DMS 273 (cell line): ENCODE data around the gene GRB10.

Source experiments
- DNase-seq: peaks from one replicate; lab custom pipeline; 2025; ENCODE audit not compliant: unreplicated experiment; lab: John Stamatoyannopoulos, UW

GRB10 gene

GRCh38 chr7:50641442-50642405 lies 141.0 kb downstream of the GRB10 start:
- DNase-seq: no peak

DNA sequence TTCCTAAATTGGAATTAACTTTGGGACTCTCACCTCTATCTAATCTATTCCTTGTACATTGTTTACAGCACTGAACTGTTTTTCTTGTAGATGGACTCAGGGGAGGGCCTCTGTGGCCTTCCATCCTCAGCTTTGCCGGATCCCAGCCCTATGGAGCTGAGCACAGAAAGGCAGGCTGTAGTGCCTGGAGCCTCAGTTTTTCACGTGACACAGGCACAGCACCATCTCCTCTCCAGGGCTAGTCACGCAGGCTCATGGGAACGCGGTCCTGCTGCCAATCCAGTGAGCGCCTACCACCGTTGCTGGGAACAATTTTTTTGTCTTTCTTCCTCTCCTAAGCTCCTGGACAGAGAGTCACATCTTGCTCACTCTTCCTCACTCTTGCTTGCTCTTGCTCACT lies 141.9 kb downstream of the GRB10 start:
- DNase-seq: no peak

GRCh38 chr7:50640256-50640655 lies 142.4 kb downstream of the GRB10 start:
- DNase-seq: no peak

DNA sequence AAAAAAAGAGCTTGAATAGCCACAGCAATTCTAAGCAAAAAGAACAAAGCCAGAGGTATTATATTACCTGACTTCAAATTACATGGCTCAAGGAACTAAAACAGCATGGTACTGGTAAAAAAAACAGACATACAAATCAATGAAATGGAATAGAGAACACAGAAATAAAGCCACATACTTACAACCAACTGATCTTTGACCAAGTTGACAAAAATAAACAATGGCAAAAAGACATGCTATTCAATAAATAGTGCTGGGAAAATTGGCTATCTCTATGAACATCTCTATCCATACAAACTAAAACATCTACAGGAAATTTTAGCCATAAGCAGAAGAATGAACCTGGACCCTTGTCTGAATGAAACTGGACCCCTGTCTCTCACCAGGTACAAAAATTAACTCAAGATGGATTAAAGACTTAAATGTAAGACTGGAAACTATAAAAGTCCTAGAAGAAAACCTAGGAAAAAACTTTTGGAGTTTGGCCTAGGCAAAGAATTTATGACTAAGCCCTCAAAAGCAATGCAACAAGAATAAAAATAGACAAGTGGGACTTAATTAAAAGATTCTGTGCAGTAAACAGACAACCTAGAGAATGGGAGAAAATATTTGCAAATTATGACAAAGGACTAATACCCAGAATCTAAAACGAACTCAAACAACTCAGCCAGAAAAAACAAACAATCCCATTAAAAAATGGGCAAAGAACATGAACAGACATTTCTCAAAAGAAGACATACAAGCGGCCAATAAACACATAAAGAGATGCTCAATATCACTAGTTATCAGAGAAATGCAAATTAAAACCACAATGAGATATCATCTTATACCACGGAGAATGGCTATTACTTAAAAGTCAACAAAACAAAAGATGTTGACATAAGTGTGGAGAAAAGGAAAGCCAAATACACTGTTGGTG lies 144.7 kb downstream of the GRB10 start:
- DNase-seq: no peak

DNA sequence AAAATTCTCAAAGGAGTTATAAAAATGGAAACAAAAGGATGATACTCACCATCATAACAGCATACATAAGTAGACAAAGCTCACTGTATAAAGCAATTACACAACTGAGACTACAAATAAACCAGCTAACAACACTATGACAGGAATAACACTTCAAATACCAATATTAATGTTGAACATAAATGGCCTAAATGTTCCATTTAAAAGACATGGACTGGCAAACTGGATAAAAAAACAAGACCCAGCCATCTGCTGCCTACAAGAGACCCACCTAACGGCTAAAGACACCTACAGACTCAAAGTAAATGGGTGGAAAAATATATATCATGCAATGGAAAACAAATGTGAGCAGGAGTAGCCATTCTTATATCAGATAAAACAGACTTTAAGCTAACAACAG lies 148.3 kb downstream of the GRB10 start:
- DNase-seq: no peak

DNA sequence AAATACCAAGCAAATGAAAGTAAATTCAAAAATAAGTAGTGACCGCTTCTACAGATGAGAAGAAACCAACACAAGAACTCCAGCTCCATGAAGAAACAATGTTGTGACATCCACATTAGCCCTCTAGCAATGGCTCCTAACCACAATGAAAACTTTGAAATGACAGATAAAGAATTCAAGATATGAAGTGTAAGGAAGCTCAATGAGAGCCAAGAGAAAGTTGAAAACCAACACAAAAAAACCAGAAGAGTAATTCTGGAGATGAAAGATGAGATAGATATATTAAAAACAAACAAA lies 149.3 kb downstream of the GRB10 start:
- DNase-seq: no peak

- peak; percentile 73 for DNase-seq
Measured at GRCh38 chr7:50632561-50633413, 149.9 kb downstream of the GRB10 start.

GRCh38 chr7:50631639-50632038 lies 151.1 kb downstream of the GRB10 start:
- no peak for DNase-seq

DNA sequence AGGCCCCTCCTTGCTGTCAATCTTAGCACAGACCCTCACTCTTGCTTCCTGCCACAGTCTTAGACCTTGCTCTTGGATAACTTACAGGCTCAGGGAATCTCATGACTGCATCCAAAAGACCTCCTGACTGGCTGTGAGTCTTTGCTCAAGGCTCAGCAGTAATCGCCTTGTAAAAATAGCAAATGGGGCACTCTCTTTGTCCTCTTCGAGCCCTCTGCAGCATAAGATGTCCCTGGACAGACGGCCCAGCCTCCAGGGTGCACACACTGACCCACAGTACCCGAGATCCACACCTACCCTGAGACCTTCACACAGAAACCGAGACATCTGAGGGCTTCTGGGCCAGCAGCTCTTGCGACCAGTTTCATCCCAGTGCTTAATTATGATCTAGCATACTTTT lies 151.6 kb downstream of the GRB10 start:
- DNase-seq: no peak

GRCh38 chr7:50629238-50629901 lies 153.3 kb downstream of the GRB10 start:
- no peak for DNase-seq

GRCh38 chr7:50628434-50629084 lies 154.1 kb downstream of the GRB10 start:
- no peak for DNase-seq

DNA sequence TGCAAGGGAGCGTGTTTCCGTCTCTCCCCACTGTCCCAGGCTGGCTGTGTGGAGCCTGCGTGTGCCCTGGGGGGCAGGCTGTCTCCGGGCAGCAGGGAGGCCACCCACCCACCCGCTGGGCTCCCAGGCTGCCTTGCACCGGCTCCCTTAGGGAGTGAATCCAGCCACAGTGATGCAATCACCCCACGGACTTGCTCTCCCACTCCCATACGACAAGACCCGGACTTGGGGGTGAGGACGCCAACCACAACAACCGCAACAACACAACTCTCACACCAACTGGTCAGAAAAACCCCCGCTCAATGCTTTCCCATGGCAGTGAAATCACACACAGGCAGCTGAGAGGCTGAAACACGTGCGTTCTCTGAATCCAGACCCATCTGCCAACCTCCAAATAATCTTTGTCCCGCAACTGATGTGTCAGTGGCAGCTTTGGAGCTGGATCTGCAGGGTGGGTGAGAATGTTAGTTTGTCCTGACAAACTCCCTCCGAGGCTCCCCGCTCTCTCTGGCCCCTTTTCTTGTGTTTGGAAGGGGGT lies 154.8 kb downstream of the GRB10 start:
- peak; percentile 18 for DNase-seq

DNA sequence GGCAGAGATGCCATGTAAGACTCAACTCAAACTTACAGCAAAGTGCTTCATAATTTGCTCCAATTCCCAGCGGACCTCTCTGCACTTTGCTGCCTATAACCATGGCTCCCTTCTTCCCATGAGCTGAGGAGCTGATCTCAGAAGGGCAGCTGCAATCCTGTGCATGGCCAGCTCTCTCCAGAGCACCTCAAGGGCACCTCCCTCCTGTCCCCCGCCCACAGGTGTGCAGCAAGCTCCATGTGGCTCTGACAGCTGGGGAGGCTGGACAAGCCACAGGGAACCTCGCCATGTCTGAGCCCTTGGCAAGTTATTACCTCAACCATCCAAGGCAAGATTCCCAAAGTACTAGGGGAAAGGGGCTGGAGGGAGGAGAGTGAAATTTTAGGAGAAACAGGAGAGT lies 156.4 kb downstream of the GRB10 start:
- no peak for DNase-seq

DNA sequence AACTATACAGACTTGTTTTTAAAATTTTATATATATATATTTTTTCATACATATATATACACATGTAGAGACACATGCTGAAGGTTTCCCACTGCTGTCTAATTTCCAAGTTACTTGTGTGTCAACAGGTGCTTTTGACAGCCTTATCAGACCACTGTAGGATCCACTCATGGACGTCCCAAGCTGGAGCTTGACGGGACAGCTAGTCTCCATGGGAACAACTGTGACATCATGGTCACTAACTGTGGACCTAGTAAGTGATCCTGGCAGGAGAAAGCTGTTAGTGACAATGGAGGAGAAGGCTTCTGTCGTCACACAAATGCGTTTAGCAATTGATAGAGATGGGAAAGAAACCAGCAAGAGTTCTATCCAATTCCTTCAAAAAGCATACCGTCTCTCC lies 157.3 kb downstream of the GRB10 start:
- DNase-seq: no peak

GRCh38 chr7:50622821-50623220 lies 159.9 kb downstream of the GRB10 start:
- DNase-seq: no peak

DNA sequence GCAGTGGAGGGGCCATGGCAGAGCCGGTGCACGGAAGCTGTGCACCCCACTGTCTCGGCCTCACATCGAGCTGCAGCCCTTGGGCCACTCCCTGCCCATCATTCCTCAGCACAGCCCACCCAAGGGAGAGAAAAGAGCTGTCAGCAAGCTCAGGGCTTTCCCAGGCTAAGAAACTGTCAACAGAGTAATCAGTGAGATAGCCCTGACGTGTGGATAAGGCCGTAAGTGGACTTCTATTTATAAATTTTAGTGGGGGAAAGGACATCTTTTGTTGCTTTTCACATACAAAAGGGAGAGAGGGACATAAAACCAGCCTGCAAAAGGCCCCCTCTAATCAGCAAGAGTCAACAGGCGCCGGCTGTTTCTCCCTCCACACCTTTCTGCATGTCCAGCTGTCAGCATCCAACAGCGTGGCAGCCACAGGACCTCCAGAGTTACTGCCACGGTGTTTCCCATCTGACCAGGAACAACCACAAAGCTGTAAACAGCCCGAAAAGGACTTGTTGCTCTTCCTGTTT lies 160.7 kb downstream of the GRB10 start:
- no peak for DNase-seq

GRCh38 chr7:50621206-50621605 lies 161.5 kb downstream of the GRB10 start:
- DNase-seq: no peak

- DNase-seq: no peak
Measured at GRCh38 chr7:50620433-50620832, 162.3 kb downstream of the GRB10 start.

- DNase-seq: no peak
Measured at GRCh38 chr7:50619684-50620083, 163.0 kb downstream of the GRB10 start.

GRCh38 chr7:50618281-50618680 lies 164.4 kb downstream of the GRB10 start:
- DNase-seq: no peak
